Body of pancreas (tissue), 4 donors: Measurements from ENCODE around the gene GALNTL6. TPM values are rescaled to one million over a fixed set of nuclear protein-coding genes. Genes with fewer than 3 reads are reported as not detected.

Experiments
- ATAC-seq: fragments of 150-250 bp; one replicate; pipeline ENCODE4 v1.9.1; 2016
- DNase-seq, 4 donors: peaks; one replicate each; pipeline ENCODE4 v3.0.0-alpha.2; 2019
- H3K27ac ChIP-seq, 4 donors: fragments of 200-600 bp; sonication (generic); 1 replicate in 3 of 4; 2 replicates in 1 of 4; pipeline versions ENCODE4 v1.5.1 to v1.6.1; 2016 to 2019; ENCODE audit warnings: mild to moderate bottlenecking in 1 of 4, mixed read lengths in 1 of 4, moderate library complexity in 1 of 4
- H3K27me3 ChIP-seq, 2 donors: fragments of 200-600 bp; sonication (generic); one replicate each; pipeline ENCODE4 v1.6.0; 2016; ENCODE audit warnings: mild to moderate bottlenecking in 1 of 2
- H3K36me3 ChIP-seq, 2 donors: fragments of 200-600 bp; sonication (generic); replicated peaks in 1 of 2; 2 replicates each; pipeline ENCODE4 v1.5.1; 2016; ENCODE audit warnings: low read depth in 2 of 2; ENCODE audit not compliant: insufficient read depth in 1 of 2
- H3K4me1 ChIP-seq: fragments of 200-600 bp; sonication (generic); one replicate; pipeline ENCODE4 v1.6.0; 2016
- H3K4me3 ChIP-seq, 2 donors: fragments of 200-600 bp; sonication (generic); 1 replicate in 1 of 2; 2 replicates in 1 of 2; pipeline ENCODE4 v1.5.1; 2016 to 2019
- H3K9me3 ChIP-seq, 3 donors: fragments of 200-600 bp; sonication (generic); 1 replicate in 2 of 3; 2 replicates in 1 of 3; pipeline ENCODE4 v1.5.1; 2016
- CTCF ChIP-seq, 7 experiments: fragments of 450-650 bp in 4 of 7; fragments of 200-600 bp in 3 of 7; sonication (generic) in 3 of 7; IDR thresholded peaks; one replicate each; pipeline ENCODE4 v1.5.1; 2016 to 2019; ENCODE audit warnings: antibody characterized with exemption in 7 of 7
- POLR2A ChIP-seq, 3 donors: fragments of 450-650 bp; IDR thresholded peaks; one replicate each; pipeline ENCODE4 v1.6.1; 2016; ENCODE audit warnings: antibody characterized with exemption in 3 of 3, mild to moderate bottlenecking in 2 of 3
- WGBS, 2 donors: methylation state at CpG; one replicate each; pipeline ENCODE4 v1.1.5; 2017; 5-methylcytosine and 5-hydroxymethylcytosine counted together
- intact Hi-C: fragments of 100-400 bp; cut with DNase I; formaldehyde crosslinking; loops from one replicate; pipeline ENCODE4 v1.15.1; 2023
- total RNA-seq, 2 donors: library from RNA; depleted of rRNA; stranded (reverse); fragments of >200 nt; gene quantifications; one replicate each; pipeline ENCODE4 v1.1.0, GENCODE V29; 2016

Gene GALNTL6
- total RNA-seq, 2 donors from 2014 or later, result 0.26 TPM; not detected in 1

GRCh38 chr4:172858731-172859230 is 1045.6 kb downstream of the GALNTL6 start:
- intact Hi-C loops, result no loop called here
- no peaks in the 10 kb centered on the region for H3K4me1 ChIP-seq
- ATAC-seq, result no peak
- H3K36me3 ChIP-seq, result no peaks in the 10 kb centered on the region
- no peak overlapping the region for H3K4me3 ChIP-seq
- no peak for TF ChIP-seq CTCF (IDR thresholded peaks at IDR 0.05)
- no peak for TF ChIP-seq POLR2A (IDR thresholded peaks at IDR 0.05)
- peaks cover 0 to 10% (median 0%) of the 10 kb centered on the region in 3 donors for H3K9me3 ChIP-seq
- WGBS, 2 donors, result 51 to 58% methylated on average over 3 of the region's 3 CpGs
- no peak overlapping the region for H3K27ac ChIP-seq
- H3K27me3 ChIP-seq, result no peaks in the 10 kb centered on the region
- no peak for DNase-seq

GRCh38 chr4:172865103-172865502 is 1051.9 kb downstream of the GALNTL6 start:
- Histone ChIP-seq H3K4me1 (no peaks in the 10 kb centered on the region), H3K36me3 (no peaks in the 10 kb centered on the region), H3K27me3 (no peaks in the 10 kb centered on the region), H3K27ac (no peak overlapping the region), H3K9me3 (peaks cover 0 to 10% (median 0%) of the 10 kb centered on the region in 3 donors), H3K4me3 (no peak overlapping the region)
- ATAC-seq (no peak), DNase-seq (no peak)
- intact Hi-C loops, result no loop called here
- WGBS, 2 donors, result 31 to 54% methylated on average over 2 of the region's 2 CpGs
- TF ChIP-seq POLR2A (IDR thresholded peaks at IDR 0.05) (no peak), CTCF (IDR thresholded peaks at IDR 0.05) (no peak)

- 56 to 63% methylated on average over 4 of the region's 4 CpGs for WGBS, 2 donors
- Histone ChIP-seq H3K9me3 (peaks cover 0 to 10% (median 0%) of the 10 kb centered on the region in 3 donors), H3K4me3 (no peak overlapping the region), H3K27me3 (no peaks in the 10 kb centered on the region), H3K27ac (no peak overlapping the region), H3K36me3 (no peaks in the 10 kb centered on the region), H3K4me1 (no peaks in the 10 kb centered on the region)
- TF ChIP-seq POLR2A (IDR thresholded peaks at IDR 0.05) (no peak), CTCF (IDR thresholded peaks at IDR 0.05) (no peak)
- intact Hi-C loops, result no loop called here
- no peak for DNase-seq
- no peak for ATAC-seq
Measured at GRCh38 chr4:172865531-172866127, 1052.4 kb downstream of the GALNTL6 start.

GRCh38 chr4:172866421-172866820 is 1053.2 kb downstream of the GALNTL6 start:
- ATAC-seq (no peak), DNase-seq (no peak)
- Histone ChIP-seq H3K36me3 (no peaks in the 10 kb centered on the region), H3K27ac (no peak overlapping the region), H3K4me1 (no peaks in the 10 kb centered on the region), H3K27me3 (no peaks in the 10 kb centered on the region), H3K4me3 (no peak overlapping the region), H3K9me3 (peaks cover 0 to 10% (median 0%) of the 10 kb centered on the region in 3 donors)
- TF ChIP-seq POLR2A (IDR thresholded peaks at IDR 0.05) (no peak), CTCF (IDR thresholded peaks at IDR 0.05) (no peak)
- intact Hi-C loops, result no loop called here
- WGBS, 2 donors, result 72 to 80% methylated on average over 4 of the region's 4 CpGs

- intact Hi-C loops, result no loop called here
- peaks cover 0 to 8% (median 0%) of the 10 kb centered on the region in 3 donors for H3K9me3 ChIP-seq
- TF ChIP-seq POLR2A (IDR thresholded peaks at IDR 0.05) (no peak), CTCF (IDR thresholded peaks at IDR 0.05) (no peak)
- no peaks in the 10 kb centered on the region for H3K36me3 ChIP-seq
- WGBS, 2 donors, result 49 to 56% methylated on average over 2 of the region's 2 CpGs
- H3K27me3 ChIP-seq, result no peaks in the 10 kb centered on the region
- H3K4me3 ChIP-seq, result no peak overlapping the region
- no peaks in the 10 kb centered on the region for H3K4me1 ChIP-seq
- no peak for DNase-seq
- no peak overlapping the region for H3K27ac ChIP-seq
- no peak for ATAC-seq
Measured at GRCh38 chr4:172867835-172868234, 1054.6 kb downstream of the GALNTL6 start.
